ENCODE results near the gene ESAM. TPM values are rescaled to one million over a fixed set of nuclear protein-coding genes. Genes with fewer than 3 reads are reported as not detected.

Gene ESAM
- polyA plus RNA-seq, 1 donor from 2014 or later = 0.77 TPM

GRCh38 chr11:124762624-124763155 lies 600 bp upstream of the ESAM start:
- H3F3A ChIP-seq (ENCODE audit: insufficient read depth, low read length, poor library complexity, severe bottlenecking) = no peaks in the 10 kb centered on the region
- H2AFZ ChIP-seq (ENCODE audit: low read depth, low read length) = no peak overlapping the region
- no peaks in the 10 kb centered on the region for H3K79me2 ChIP-seq (replicated peaks; ENCODE audit: insufficient read depth, low read length)
- H3K4me2 ChIP-seq (ENCODE audit: low read length) = peak overlapping the region; percentile 39
- no peak for TF ChIP-seq EP300 (conservative IDR thresholded peaks at IDR 0.05; ENCODE audit: poor library complexity, severe bottlenecking)
- TF ChIP-seq POLR2AphosphoS5 (IDR thresholded peaks at IDR 0.05) = no peak
- no peaks in the 10 kb centered on the region for H4K20me1 ChIP-seq (ENCODE audit: insufficient read depth)
- H3K4me3 ChIP-seq (ENCODE audit: low read length) = peak overlapping the region; percentile 64
- H3K9ac ChIP-seq (ENCODE audit: low read length) = no peak overlapping the region
- no peaks in the 10 kb centered on the region for H3K9me3 ChIP-seq (ENCODE audit: low read length)
- H3K9me2 ChIP-seq (ENCODE audit: insufficient read depth, low read length) = no peaks in the 10 kb centered on the region
- no peaks in the 10 kb centered on the region for H3K36me3 ChIP-seq (ENCODE audit: insufficient read depth, low read length)
- H3K27ac ChIP-seq (ENCODE audit: low read length) = no peak overlapping the region
- peaks cover 54% of the 10 kb centered on the region for H3K27me3 ChIP-seq (ENCODE audit: insufficient read depth, low read depth, low read length)

- Histone ChIP-seq H3K27ac (ENCODE audit: low read length) (no peak overlapping the region), H3K27me3 (ENCODE audit: insufficient read depth, low read depth, low read length) (peaks cover 66% of the 10 kb centered on the region)
These were observed 587 bp downstream of the ESAM start for GRCh38 chr11:124761301-124762104.

More at GRCh38 chr11:124761301-124762104, 587 bp downstream of the ESAM start:
- H3K9ac ChIP-seq (ENCODE audit: low read length) = no peak overlapping the region
- no peaks in the 10 kb centered on the region for H3F3A ChIP-seq (ENCODE audit: insufficient read depth, low read length, poor library complexity, severe bottlenecking)
- peak overlapping the region; percentile 41 for H3K4me3 ChIP-seq (ENCODE audit: low read length)
- no peaks in the 10 kb centered on the region for H3K79me2 ChIP-seq (replicated peaks; ENCODE audit: insufficient read depth, low read length)
- no peak overlapping the region for H3K4me2 ChIP-seq (ENCODE audit: low read length)
- no peaks in the 10 kb centered on the region for H3K9me2 ChIP-seq (ENCODE audit: insufficient read depth, low read length)
- no peaks in the 10 kb centered on the region for H3K9me3 ChIP-seq (ENCODE audit: low read length)
- TF ChIP-seq CTCF (IDR thresholded peaks at IDR 0.05; ENCODE audit: poor library complexity, severe bottlenecking) (no peak), MXI1 (conservative IDR thresholded peaks at IDR 0.05; ENCODE audit: poor library complexity, severe bottlenecking) (no peak), SMC3 (conservative IDR thresholded peaks at IDR 0.05; ENCODE audit: poor library complexity) (no peak), REST (IDR thresholded peaks at IDR 0.05; ENCODE audit: borderline replicate concordance) (no peak), POLR2AphosphoS5 (IDR thresholded peaks at IDR 0.05) (no peak), RAD21 (conservative IDR thresholded peaks at IDR 0.05) (no peak), EZH2 (IDR thresholded peaks at IDR 0.05; ENCODE audit: borderline replicate concordance, insufficient read depth, low read length, poor library complexity, severe bottlenecking) (no peak), TAF1 (IDR thresholded peaks at IDR 0.05; ENCODE audit: low read depth) (no peak), EP300 (conservative IDR thresholded peaks at IDR 0.05; ENCODE audit: poor library complexity, severe bottlenecking) (no peak)
- H4K20me1 ChIP-seq (ENCODE audit: insufficient read depth) = no peaks in the 10 kb centered on the region
- no peaks in the 10 kb centered on the region for H3K36me3 ChIP-seq (ENCODE audit: insufficient read depth, low read length)
- no peak overlapping the region for H2AFZ ChIP-seq (ENCODE audit: low read depth, low read length)
